Upper lobe of left lung (tissue), 4 donors: Measurements from ENCODE around the gene PXN.

Source experiments
- CTCF ChIP-seq, 6 experiments: fragments of 450-650 bp in 4 of 6; fragments of 200-600 bp in 2 of 6; sonication (generic) in 2 of 6; IDR thresholded peaks; one replicate each; pipeline ENCODE4 v1.5.1; 2016 to 2019; ENCODE audit warnings: antibody characterized with exemption in 6 of 6
- POLR2AphosphoS5 ChIP-seq, 2 donors: sonication (generic); formaldehyde crosslinking; IDR thresholded peaks; one replicate each; pipeline ENCODE4 v1.5.1; 2017; ENCODE audit warnings: antibody characterized with exemption in 2 of 2

- no peak for TF ChIP-seq CTCF (IDR thresholded peaks at IDR 0.05)
- no peak for TF ChIP-seq POLR2AphosphoS5 (IDR thresholded peaks at IDR 0.05)
These were observed 1.8 kb downstream of the PXN start for GRCh38 chr12:120263748-120264085.
